Activated T-helper 1 cell treated with anti-CD3 and anti-CD28 coated beads, Interleukin-2, amount 50 U/mL, for 16 hours (primary cell): ENCODE measurements around the gene EDEM3.

Source experiments
- DNase-seq, 2 donors: peaks; one replicate each; pipeline ENCODE4 v3.0.0-alpha.2; 2020; ENCODE audit warnings: low read depth in 1 of 2, low spot score in 1 of 2

EDEM3 gene

DNA sequence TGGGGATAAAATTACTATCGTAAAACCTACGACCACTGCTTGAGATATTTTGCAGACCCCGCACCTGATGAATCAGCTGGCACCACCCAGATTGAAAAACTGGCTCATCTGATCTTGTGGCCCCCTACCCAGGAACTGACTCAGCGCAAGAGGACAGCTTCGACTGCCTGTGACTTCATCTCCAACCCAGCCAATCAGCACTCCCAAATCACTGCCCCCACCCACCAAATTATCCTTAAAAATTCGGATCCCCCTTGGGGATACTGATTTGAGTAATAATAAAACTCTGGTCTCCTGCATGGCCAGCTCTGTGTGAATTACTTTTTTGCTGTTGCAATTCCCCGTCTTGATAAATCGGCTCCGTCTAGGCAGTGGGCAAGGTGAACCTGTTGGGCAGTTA is 81.4 kb downstream of the EDEM3 start:
- no peak for DNase-seq

GRCh38 chr1:184672013-184672726 is 82.5 kb downstream of the EDEM3 start:
- no peak for DNase-seq

GRCh38 chr1:184669391-184669790 is 85.3 kb downstream of the EDEM3 start:
- DNase-seq: no peak

- DNase-seq: no peak
These were observed 89.3 kb downstream of the EDEM3 start for GRCh38 chr1:184665360-184665759.

- no peak for DNase-seq
These were observed 90.0 kb downstream of the EDEM3 start for GRCh38 chr1:184664661-184665060.

- no peak for DNase-seq
These were observed 90.5 kb downstream of the EDEM3 start for GRCh38 chr1:184664042-184664660.

DNA sequence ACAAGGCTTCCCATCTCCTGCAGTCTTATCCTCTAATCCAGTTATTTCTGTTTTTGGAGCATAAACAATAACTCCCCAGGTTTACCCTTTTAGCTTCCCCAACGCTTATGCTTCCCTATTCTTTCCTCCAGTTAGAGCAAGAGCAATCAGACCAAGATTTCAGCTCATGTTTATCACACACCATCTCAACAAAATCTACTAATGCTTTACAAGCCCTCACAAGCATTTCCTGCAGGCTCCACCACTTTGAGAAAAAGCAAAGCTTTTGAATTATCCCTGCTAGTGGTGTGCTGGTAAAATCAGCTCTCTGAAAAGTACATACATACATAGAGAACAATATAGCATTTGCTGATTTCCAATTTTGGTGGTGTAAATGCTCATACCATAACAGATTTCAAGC is 92.9 kb downstream of the EDEM3 start:
- no peak for DNase-seq

- no peak for DNase-seq
These were observed 94.0 kb downstream of the EDEM3 start for GRCh38 chr1:184660462-184661191.

DNA sequence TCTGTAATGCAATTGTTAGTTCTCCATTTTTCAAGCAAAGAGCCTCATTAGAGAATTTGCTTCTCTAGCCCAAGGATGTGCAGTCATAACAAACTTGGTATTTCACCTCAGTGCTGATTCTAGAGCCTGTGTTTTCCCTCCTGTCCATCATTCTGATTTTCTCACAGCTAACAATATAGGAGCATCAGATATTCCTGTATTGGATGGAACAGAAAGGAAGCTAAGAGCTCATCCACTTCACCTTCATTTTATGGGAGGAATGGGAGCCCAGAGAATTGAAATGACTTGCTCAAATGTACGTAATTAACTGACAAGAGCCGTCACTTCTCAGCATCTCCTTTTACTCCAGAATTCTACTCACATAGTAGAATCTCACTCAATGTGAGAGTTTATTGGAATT is 96.6 kb downstream of the EDEM3 start:
- no peak for DNase-seq

GRCh38 chr1:184656221-184656620 is 98.4 kb downstream of the EDEM3 start:
- DNase-seq: no peak

- DNase-seq: no peak
These were observed 99.5 kb downstream of the EDEM3 start for GRCh38 chr1:184655185-184655584.

- no peak for DNase-seq
These were observed 104.3 kb downstream of the EDEM3 start for GRCh38 chr1:184650177-184650866.

DNA sequence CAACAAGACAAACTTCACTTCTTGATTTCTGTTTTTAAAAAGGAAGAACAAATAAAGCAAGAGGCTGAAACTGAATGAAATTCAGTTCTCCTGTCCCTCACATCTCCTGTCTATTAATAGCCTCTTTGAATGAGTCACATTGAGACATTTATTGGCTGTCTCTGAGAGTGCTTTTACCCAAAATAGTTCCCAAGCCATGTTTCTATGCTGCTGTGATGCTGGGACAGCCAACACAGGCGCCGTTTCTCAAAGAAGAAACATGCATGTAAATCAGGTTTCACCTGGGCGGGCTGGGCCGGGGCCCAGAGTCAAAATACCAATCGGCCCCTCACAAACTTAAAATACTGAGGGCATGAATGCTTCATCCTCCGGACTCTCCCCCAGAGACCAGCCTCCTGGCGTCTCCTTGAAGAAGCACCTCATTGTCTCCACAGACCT is 105.2 kb downstream of the EDEM3 start:
- DNase-seq: no peak

DNA sequence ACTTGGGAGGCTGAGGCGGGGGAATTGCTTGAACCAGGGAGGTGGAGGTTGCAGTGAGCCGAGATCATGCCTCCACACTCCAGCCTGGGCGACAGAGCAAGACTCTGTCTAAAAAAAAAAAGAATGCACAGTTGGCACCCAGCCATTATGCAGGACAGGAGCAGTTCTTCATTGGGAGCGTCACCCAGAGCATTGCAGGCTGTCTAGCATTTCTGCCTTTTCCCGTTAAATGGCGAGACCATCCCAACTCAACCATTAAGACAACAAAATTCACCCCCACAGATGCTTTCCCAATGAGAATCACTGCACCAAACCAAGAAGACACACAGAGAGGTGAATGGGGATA is 105.8 kb downstream of the EDEM3 start:
- no peak for DNase-seq

GRCh38 chr1:184648160-184648855 is 106.3 kb downstream of the EDEM3 start:
- DNase-seq: no peak

DNA sequence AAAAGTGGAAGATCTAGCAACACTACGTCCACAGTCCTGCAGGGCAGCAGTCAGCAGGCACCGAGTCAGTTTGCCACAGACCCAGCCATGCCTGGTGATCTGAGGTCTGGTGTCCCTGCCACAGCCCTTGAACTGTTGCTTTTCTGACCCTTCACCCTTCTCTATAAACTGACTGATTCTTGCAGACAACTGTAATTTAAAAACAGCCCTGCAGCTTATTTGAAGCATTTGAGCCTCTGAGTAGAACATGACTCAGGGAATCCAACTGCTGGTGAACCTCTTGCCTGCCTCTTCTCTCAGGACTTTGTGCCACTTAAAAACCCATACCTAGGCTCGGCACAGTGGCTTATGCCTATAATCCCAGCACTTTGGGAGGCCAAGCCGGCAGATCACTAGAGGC is 107.2 kb downstream of the EDEM3 start:
- DNase-seq: no peak

DNA sequence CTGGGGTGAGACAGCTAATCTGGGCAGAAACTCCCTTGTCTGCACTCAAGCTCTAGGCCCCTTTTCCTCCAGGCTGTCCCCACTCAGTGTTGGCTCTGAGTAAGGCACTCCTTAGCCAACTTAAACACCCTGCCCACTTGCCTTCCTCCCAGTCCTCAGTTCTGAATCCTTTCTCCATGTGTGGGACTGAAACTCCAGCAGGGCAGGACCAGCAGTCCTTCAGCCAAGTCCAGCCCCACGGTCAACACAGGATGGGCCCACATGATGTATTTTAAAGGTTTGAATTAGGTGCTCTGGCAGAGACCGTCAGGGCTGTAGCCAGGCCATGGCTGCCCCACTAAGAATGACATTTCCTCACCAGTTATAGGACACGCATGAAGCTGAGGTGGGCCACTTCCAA is 107.8 kb downstream of the EDEM3 start:
- no peak for DNase-seq

DNA sequence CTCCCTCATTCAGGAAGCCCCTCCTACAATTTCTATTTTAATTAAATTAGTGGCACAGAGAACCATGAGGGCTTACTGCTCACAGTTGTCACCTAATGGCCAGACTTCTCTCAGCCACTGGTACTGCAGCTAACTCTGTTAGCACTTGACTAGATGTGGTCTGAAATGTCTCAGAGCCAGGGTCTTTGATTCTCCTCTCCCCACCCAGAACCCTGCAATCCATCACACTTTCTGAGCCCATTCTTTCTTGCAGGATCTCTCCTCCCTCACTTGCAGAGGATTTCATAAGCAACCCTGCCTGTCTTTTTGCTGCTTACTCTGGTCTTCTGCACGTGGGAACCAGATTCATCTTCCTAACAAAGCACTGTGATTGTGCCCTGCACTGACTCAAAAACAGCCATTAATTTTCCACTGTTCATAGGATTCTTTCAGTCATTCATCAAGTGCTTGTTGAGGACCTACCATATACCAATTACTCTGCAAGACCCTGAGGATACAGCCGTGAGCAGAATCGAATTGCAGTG is 108.4 kb downstream of the EDEM3 start:
- DNase-seq: no peak

DNA sequence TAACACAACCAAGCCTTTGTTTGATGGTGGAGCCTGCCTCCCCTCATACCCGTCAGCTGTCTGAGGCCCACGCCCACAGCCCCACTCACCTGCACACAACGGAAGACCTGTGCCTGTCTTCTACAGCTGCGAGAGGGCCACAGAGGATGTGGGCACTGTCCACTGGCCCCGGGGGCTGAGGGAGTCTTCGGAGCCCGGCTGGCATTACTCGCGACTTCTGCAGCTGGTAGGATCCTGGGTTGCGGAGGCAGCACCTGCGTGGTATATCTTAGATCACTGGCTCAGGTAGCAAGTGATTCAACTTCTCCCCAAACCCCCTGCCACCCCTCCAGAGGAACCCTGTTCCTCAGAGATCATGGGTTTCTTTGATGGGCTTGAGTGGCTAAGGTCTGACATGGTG is 109.9 kb downstream of the EDEM3 start:
- no peak for DNase-seq

DNA sequence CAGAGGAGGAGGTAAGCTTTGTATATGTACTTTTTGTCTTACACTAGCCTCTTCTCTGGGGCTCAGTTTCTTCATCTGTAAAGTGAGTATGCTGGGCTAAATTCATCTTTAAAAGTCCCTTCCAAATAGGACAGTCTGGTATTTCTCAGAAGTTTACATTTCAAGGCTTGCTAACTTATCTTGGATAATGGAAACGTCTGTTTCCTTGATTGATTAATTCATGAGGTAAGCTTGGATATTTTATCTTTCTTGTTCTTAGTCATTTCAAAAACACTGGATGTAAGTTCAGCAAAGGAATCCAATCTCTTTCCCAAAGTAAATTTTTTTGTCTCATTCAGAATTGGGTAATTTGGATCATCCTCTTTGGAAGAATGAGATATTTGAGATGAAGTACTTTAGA is 111.0 kb downstream of the EDEM3 start:
- DNase-seq: no peak

DNA sequence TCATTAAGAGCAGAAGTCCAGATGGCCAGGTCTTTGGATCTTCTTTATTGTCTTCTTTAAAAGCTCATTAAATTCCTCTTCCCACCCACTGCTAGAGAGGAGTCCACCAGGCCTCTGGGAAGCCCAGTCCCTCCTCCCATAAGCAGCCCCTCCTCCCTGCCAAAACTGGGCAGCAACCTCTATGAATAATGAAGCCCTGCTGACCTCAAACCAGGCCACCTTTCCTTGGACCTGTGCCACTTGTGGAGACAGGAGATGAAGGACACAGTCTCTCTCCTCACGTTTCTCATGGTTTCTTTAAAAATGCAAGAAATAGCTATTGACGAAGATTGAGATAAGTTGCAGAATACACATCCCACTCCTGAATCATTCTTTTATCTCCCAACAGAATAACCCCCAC is 112.8 kb downstream of the EDEM3 start:
- no peak for DNase-seq
